GM18951 (cell line): ENCODE measurements around the gene ELOVL1.

Source experiments
- POLR2A ChIP-seq: IDR thresholded peaks from 4 replicates; pipeline ENCODE4 v1.6.1; 2011; ENCODE audit warnings: mild to moderate bottlenecking; ENCODE audit not compliant: insufficient read length, insufficient read depth; ENCODE audit errors: extremely low read depth
- in situ Hi-C: fragments of 300-500 bp; cut with MboI; formaldehyde crosslinking; loops from one replicate; pipeline ENCODE4 v1.12.0; 2022; ENCODE audit warnings: low sequenced_read_pairs, mixed read lengths, inconsistent platforms; ENCODE audit not compliant: unreplicated experiment

Gene ELOVL1

GRCh38 chr1:43319288-43319687 is 48.5 kb downstream of the ELOVL1 start:
- in situ Hi-C loops = no loop called here
- TF ChIP-seq POLR2A = no peak

DNA sequence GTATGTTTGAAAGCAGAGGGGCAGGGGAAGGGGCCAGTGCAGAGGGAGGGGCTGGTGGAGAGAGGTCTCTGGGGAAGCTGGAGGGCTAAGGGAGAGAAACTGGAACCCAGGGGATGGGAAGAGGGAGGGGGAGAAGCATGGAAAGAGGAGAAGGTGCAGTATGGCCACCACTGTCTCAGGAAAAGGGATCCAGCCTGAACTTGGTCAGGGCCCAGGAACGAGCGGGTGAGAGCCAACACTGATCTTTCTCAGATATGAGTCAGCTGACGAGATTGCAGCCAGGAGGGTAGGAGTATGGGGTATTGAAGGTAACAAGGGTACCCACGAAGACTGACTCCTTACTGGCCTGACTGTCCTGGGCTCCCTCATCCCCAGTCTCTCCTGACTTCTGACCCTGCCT is 49.0 kb downstream of the ELOVL1 start:
- no peak for TF ChIP-seq POLR2A
- in situ Hi-C loops = no loop called here

DNA sequence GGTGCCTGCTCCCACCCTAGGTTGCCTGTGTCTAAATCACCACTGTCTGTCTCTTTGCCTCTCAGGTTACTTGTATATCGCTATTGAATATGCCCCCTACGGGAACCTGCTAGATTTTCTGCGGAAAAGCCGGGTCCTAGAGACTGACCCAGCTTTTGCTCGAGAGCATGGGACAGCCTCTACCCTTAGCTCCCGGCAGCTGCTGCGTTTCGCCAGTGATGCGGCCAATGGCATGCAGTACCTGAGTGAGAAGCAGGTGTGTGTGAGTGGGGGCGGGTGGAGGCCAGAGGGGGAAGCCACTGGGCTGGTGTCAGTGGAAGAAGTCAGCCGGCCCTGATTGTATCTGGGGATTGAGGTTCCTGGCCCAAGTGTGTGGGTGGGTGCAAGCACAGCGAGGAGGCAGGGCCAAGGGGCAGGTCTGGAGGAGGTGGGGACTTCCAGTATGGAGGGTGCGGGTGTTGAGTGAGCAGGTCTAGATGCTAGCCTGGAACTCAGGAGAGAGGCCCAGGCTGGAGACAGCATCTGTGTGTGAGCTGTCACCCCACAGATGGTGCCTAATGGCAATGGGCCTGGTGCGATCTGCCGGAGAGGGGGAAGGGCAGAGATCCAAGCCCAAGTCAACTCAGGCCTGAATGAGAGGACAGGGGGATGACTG is 49.9 kb downstream of the ELOVL1 start:
- no peak for TF ChIP-seq POLR2A
- in situ Hi-C loops = no loop called here

DNA sequence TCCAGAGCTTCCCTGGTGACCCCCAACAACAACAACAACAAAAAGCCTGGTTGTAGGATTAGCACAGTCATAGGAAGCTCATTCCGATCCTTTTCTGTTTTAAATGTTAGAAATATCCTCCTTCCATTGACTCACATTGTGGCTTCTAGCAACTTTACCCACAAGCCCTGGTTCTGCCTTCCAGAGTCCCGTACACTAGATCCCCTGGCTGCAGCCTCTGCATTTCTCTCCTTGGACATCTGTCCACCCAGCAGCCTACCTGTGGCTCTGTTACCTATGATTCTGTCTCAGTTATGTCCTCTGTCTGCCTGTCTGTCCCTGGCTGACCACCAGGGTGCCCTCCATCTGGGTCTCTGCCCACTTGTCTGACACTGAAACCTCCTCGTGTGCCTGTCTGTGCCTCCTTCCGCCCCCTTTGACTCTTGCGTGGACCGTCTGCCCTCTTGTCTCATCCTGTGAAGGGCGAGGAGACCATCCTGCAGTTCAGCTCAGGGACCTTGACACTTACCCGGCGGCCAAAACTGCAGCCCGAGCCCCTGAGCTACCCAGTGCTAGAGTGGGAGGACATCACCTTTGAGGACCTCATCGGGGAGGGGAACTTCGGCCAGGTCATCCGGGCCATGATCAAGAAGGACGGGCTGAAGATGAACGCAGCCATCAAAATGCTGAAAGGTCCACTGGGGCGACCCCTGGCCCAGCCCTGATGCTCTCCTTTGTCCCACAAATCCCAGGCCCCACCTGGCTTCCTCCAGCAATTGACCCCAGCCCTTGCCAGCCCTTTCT is 50.9 kb downstream of the ELOVL1 start:
- TF ChIP-seq POLR2A = no peak
- in situ Hi-C loops = no loop called here

DNA sequence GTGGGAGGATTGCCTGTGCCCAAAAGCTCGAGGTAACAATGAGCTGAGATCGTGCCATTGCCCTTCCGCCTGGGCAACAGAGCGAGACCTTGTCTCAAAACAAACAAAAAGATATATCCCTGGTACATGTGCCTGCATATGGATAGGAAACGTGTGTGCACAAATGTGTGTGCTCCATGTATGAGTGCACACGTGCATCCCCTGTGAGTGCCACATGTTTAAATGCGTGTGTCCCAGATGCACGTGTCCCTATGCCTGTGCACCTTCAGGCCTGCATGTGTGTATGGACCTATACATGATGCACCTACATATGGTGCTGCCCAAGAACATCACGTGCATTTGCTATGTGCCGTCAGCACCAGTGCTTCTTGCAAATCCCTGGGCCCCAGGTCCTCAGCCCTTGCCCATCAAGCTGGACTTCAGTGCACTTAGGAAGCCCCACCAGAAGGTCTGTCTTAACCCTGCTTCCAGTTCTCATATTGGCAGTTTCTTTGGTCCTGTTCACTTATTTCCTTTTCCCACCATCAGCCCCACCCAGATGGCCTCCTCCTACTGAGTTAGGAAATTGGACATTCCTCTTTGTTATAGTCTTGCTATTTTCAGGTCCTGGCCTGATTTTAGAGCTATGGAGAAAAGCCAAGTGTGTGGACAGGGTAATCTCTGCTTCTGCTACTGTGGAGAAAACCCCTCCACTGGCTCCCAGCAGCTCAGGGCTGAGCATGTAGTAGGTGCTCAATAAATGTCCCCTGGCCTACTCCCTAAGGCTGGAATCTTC is 51.7 kb downstream of the ELOVL1 start:
- TF ChIP-seq POLR2A = no peak

DNA sequence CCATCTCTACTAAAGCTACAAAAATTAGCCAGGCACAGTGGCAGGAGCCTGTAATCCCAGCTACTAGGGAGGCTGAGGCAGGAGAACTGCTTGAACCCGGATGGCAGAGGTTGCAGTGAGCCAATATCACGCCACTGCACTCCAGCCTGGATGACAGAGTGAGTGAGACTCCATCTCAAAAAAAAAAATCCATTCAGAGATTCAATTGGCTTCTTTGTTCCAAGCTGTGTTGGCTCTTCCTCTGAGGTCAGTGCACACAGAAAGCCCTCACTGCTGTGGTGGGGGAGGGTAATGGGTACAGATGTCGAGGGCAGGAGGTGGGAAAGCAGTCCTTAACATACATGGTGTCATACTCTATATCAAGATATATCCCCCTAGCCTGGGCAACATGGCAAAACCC is 52.3 kb downstream of the ELOVL1 start:
- no peak for TF ChIP-seq POLR2A

More for the DNA sequence above, 51.7 kb downstream of the ELOVL1 start:
- in situ Hi-C loops = no loop called here

GRCh38 chr1:43314233-43314632 is 53.6 kb downstream of the ELOVL1 start:
- in situ Hi-C loops = no loop called here
- no peak for TF ChIP-seq POLR2A

More for the DNA sequence above, 52.3 kb downstream of the ELOVL1 start:
- in situ Hi-C loops = no loop called here

DNA sequence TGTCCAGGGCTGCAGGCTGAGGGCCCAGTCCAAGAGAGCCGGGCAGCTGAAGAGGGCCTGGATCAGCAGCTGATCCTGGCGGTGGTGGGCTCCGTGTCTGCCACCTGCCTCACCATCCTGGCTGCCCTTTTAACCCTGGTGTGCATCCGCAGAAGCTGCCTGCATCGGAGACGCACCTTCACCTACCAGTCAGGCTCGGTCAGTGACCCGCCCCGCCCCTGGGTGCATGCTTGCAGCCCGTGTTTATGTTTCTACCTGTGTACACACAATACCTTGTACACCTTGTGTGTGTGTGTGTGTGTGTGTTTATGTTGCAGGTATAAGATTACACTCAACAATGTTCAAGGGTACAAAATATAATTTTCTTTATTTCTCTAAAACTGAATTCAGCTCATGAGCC is 54.0 kb downstream of the ELOVL1 start:
- in situ Hi-C loops = no loop called here
- TF ChIP-seq POLR2A = no peak
